Activated CD8-positive, alpha-beta T cell treated with anti-CD3 and anti-CD28 coated beads, Interleukin-2, amount 10 ng/mL, durations not matched to agents 7 days and 5 days (primary cell): ENCODE data around the gene HBE1. TPM values are rescaled to one million over a fixed set of nuclear protein-coding genes. Genes with fewer than 3 reads are reported as not detected.

Experiments
- ATAC-seq: fragments of 150-1000 bp; cut with Tn5 transposase; one replicate; pipeline ENCODE4 v1.10.0; 2021; ENCODE audit warnings: moderate library complexity
- CTCF ChIA-PET: fragments of 350-600 bp; sonication (Branson Sonifier 250); formaldehyde crosslinking; loops from one replicate; lab custom pipeline; 2021; ENCODE audit warnings: antibody characterized with exemption; lab: Charles Lee
- POLR2A ChIA-PET: fragments of 350-600 bp; sonication (Branson Sonifier 250); formaldehyde crosslinking; loops from one replicate; lab custom pipeline; 2021; ENCODE audit warnings: antibody characterized with exemption; lab: Charles Lee
- DNase-seq: peaks from one replicate; pipeline ENCODE4 v3.0.0-alpha.2; 2020
- H3K27ac Mint-ChIP-seq: one replicate; pipeline ENCODE4 v1.8.0; 2021; ENCODE audit warnings: mild to moderate bottlenecking, mixed read lengths
- H3K27me3 Mint-ChIP-seq: one replicate; pipeline ENCODE4 v1.8.0; 2021; ENCODE audit warnings: low read depth, mixed read lengths
- H3K36me3 Mint-ChIP-seq: one replicate; pipeline ENCODE4 v1.8.0; 2021; ENCODE audit warnings: low read depth, mixed read lengths
- H3K4me1 Mint-ChIP-seq: one replicate; pipeline ENCODE4 v1.8.0; 2021; ENCODE audit warnings: low read depth, mixed read lengths
- H3K4me3 Mint-ChIP-seq: one replicate; pipeline ENCODE4 v1.8.0; 2021; ENCODE audit warnings: mild to moderate bottlenecking, mixed read lengths
- H3K9me3 Mint-ChIP-seq: one replicate; pipeline ENCODE4 v1.8.0; 2022; ENCODE audit warnings: mixed read lengths; ENCODE audit not compliant: insufficient read depth
- total RNA-seq, 2 experiments: library from RNA; stranded (reverse); gene quantifications; one replicate each; pipeline ENCODE4 v1.2.3, GENCODE V29; 2021

Gene HBE1
- total RNA-seq, 2 experiments from 2014 or later: not detected

DNA sequence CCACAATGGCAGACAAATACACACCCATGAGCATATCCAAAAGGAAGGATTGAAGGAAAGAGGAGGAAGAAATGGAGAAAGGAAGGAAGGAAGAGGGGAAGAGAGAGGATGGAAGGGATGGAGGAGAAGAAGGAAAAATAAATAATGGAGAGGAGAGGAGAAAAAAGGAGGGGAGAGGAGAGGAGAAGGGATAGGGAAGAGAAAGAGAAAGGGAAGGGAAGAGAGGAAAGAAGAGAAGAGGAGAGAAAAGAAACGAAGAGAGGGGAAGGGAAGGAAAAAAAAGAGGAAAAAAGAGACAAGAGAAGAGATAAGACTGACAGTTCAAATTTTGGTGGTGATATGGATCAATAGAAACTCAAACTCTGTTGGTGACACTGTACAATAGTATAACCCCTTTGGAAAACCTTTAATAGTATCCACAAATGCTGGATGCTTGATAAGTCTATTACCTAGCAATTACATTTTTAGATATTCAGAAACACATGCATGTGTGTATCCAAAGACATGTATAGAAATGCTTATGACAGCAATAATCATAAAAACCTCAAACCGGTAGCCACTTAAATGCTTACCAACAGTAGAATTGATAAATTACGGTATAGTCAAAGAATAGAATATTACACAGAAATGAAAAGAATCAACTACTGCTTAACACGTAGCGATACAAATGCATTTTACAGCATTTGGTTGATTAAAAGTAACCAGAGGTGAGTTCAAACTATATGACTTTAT, 34.2 kb downstream of the HBE1 start:
- Mint-ChIP-seq H3K4me1 (peaks cover 8% of the 10 kb centered on the region), H3K4me3 (no peak overlapping the region), H3K27me3 (peaks cover 10% of the 10 kb centered on the region), H3K27ac (no peak overlapping the region), H3K9me3 (no peaks in the 10 kb centered on the region), H3K36me3 (no peaks in the 10 kb centered on the region)
- POLR2A ChIA-PET: no interaction called here
- ATAC-seq (no peak), DNase-seq (no peak)
- CTCF ChIA-PET: no interaction called here

- DNase-seq (no peak), ATAC-seq (peak; percentile 19)
- CTCF ChIA-PET: no interaction called here
- Mint-ChIP-seq H3K27ac (no peak within 1 kb of the TSS), H3K36me3 (no peaks in the 10 kb centered on the region), H3K4me3 (no peak within 1 kb of the TSS), H3K9me3 (no peaks in the 10 kb centered on the region), H3K4me1 (peaks cover 8% of the 10 kb centered on the region), H3K27me3 (peaks cover 10% of the 10 kb centered on the region)
- POLR2A ChIA-PET: no interaction called here
Measured at GRCh38 chr11:5234381-5234834, 35.3 kb downstream of the HBE1 start, which contains the start of gene HBD. HBD (minus strand) TSS chr11:5234483; CDS start chr11:5234433, 50 bp downstream.

GRCh38 chr11:5233307-5233706, 36.4 kb downstream of the HBE1 start:
- no peak for ATAC-seq
- Mint-ChIP-seq H3K27ac (no peak overlapping the region), H3K4me3 (no peak overlapping the region), H3K27me3 (peaks cover 10% of the 10 kb centered on the region), H3K36me3 (no peaks in the 10 kb centered on the region), H3K4me1 (peaks cover 8% of the 10 kb centered on the region), H3K9me3 (no peaks in the 10 kb centered on the region)
- CTCF ChIA-PET: no interaction called here
- POLR2A ChIA-PET: no interaction called here
- DNase-seq: no peak

DNA sequence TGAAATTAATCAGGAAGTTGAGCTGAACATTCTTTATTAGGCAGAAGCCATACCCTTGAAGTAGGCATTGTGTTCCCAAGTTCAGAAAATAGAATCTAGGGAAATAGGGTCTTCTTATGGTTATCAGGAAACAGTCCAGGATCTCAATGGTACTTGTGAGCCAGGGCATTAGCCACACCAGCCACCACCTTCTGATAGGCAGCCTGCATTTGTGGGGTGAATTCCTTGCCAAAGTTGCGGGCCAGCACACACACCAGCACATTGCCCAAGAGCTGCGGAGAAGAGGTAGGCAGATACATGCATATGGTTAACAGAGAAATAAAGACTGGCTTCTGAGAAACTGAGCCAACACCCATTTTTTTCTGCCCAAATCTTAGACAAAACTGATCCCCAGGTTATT, 36.9 kb downstream of the HBE1 start:
- peaks cover 8% of the 10 kb centered on the region for H3K4me1 Mint-ChIP-seq
- H3K36me3 Mint-ChIP-seq: no peaks in the 10 kb centered on the region
- ATAC-seq: no peak

GRCh38 chr11:5232176-5232575, 37.6 kb downstream of the HBE1 start:
- ChIA-PET POLR2A (no interaction called here), CTCF (no interaction called here)
- DNase-seq (no peak), ATAC-seq (no peak)
- no peaks in the 10 kb centered on the region for H3K9me3 Mint-ChIP-seq
- no peaks in the 10 kb centered on the region for H3K36me3 Mint-ChIP-seq
- H3K27me3 Mint-ChIP-seq: peaks cover 8% of the 10 kb centered on the region
- no peak overlapping the region for H3K27ac Mint-ChIP-seq
- H3K4me3 Mint-ChIP-seq: no peak overlapping the region
- H3K4me1 Mint-ChIP-seq: peaks cover 8% of the 10 kb centered on the region

More for the DNA sequence above, 36.9 kb downstream of the HBE1 start:
- no peak overlapping the region for H3K4me3 Mint-ChIP-seq
- CTCF ChIA-PET: no interaction called here
- H3K27ac Mint-ChIP-seq: no peak overlapping the region
- DNase-seq: no peak
- POLR2A ChIA-PET: no interaction called here
- peaks cover 10% of the 10 kb centered on the region for H3K27me3 Mint-ChIP-seq
- H3K9me3 Mint-ChIP-seq: no peaks in the 10 kb centered on the region

- CTCF ChIA-PET: no interaction called here
- Mint-ChIP-seq H3K9me3 (no peaks in the 10 kb centered on the region), H3K27me3 (peaks cover 3% of the 10 kb centered on the region), H3K36me3 (no peaks in the 10 kb centered on the region), H3K4me1 (peaks cover 8% of the 10 kb centered on the region), H3K4me3 (no peak overlapping the region), H3K27ac (no peak overlapping the region)
- POLR2A ChIA-PET: no interaction called here
- ATAC-seq (no peak), DNase-seq (no peak)
Measured at GRCh38 chr11:5231111-5231510, 38.6 kb downstream of the HBE1 start.

- ChIA-PET POLR2A (no interaction called here), CTCF (no interaction called here)
- H3K4me3 Mint-ChIP-seq: no peak overlapping the region
- peaks cover 8% of the 10 kb centered on the region for H3K4me1 Mint-ChIP-seq
- DNase-seq (no peak), ATAC-seq (no peak)
- H3K27ac Mint-ChIP-seq: no peak overlapping the region
- no peaks in the 10 kb centered on the region for H3K9me3 Mint-ChIP-seq
- no peaks in the 10 kb centered on the region for H3K36me3 Mint-ChIP-seq
- H3K27me3 Mint-ChIP-seq: peaks cover 2% of the 10 kb centered on the region
Measured at GRCh38 chr11:5230266-5230665, 39.5 kb downstream of the HBE1 start.

- Mint-ChIP-seq H3K36me3 (no peaks in the 10 kb centered on the region), H3K4me1 (peaks cover 8% of the 10 kb centered on the region), H3K27me3 (no peaks in the 10 kb centered on the region), H3K4me3 (no peak overlapping the region), H3K9me3 (no peaks in the 10 kb centered on the region), H3K27ac (no peak overlapping the region)
- DNase-seq (no peak), ATAC-seq (no peak)
- POLR2A ChIA-PET: no interaction called here
- CTCF ChIA-PET: no interaction called here
Measured at GRCh38 chr11:5229796-5230195, 39.9 kb downstream of the HBE1 start.

DNA sequence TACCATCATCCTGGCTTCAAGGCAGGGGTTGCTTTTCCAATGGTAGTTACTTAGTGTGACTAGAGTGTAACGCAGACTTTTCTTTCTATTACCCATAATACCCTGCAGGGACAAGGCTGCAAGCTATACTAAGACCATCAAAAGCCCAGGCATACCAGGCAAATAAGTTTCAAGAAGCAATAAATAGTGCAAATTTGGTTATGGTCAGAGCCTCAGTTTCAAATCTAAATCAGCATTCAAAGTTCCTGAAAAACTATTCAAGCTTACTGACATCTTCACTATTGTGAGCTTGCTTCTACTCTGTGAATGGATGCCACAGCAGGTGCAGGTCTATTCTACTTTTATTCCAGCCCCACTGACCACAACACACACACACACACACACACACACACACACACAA, 40.4 kb downstream of the HBE1 start:
- ChIA-PET CTCF (no interaction called here), POLR2A (no interaction called here)
- Mint-ChIP-seq H3K9me3 (no peaks in the 10 kb centered on the region), H3K4me1 (peaks cover 5% of the 10 kb centered on the region), H3K36me3 (no peaks in the 10 kb centered on the region), H3K27ac (no peak overlapping the region), H3K4me3 (no peak overlapping the region), H3K27me3 (no peaks in the 10 kb centered on the region)
- ATAC-seq (no peak), DNase-seq (no peak)

GRCh38 chr11:5228124-5228523, 41.6 kb downstream of the HBE1 start:
- Mint-ChIP-seq H3K4me3 (no peak overlapping the region), H3K36me3 (no peaks in the 10 kb centered on the region), H3K4me1 (no peaks in the 10 kb centered on the region), H3K27me3 (no peaks in the 10 kb centered on the region), H3K9me3 (no peaks in the 10 kb centered on the region), H3K27ac (no peak overlapping the region)
- no peak for DNase-seq
- POLR2A ChIA-PET: no interaction called here
- CTCF ChIA-PET: no interaction called here
- ATAC-seq: no peak

DNA sequence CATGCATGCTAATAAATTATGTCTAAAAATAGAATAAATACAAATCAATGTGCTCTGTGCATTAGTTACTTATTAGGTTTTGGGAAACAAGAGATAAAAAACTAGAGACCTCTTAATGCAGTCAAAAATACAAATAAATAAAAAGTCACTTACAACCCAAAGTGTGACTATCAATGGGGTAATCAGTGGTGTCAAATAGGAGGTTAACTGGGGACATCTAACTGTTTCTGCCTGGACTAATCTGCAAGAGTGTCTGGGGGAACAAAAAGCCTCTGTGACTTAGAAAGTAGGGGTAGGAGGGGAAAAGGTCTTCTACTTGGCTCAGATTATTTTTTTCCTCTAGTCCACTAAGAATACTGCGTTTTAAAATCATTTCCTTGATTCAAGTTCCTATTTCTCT, 42.1 kb downstream of the HBE1 start:
- ATAC-seq (no peak), DNase-seq (no peak)
- Mint-ChIP-seq H3K27me3 (no peaks in the 10 kb centered on the region), H3K27ac (no peak overlapping the region), H3K9me3 (no peaks in the 10 kb centered on the region), H3K36me3 (no peaks in the 10 kb centered on the region), H3K4me3 (no peak overlapping the region), H3K4me1 (no peaks in the 10 kb centered on the region)
- ChIA-PET POLR2A (no interaction called here), CTCF (no interaction called here)

GRCh38 chr11:5226732-5227310, 42.9 kb downstream of the HBE1 start, which contains the start of gene HBB:
HBB (minus strand) TSS chr11:5227071; CDS start chr11:5227021, 50 bp downstream.
- Mint-ChIP-seq H3K27ac (no peak within 1 kb of the TSS), H3K9me3 (no peaks in the 10 kb centered on the region), H3K36me3 (no peaks in the 10 kb centered on the region), H3K4me3 (no peak within 1 kb of the TSS), H3K4me1 (no peaks in the 10 kb centered on the region), H3K27me3 (no peaks in the 10 kb centered on the region)
- DNase-seq (no peak), ATAC-seq (no peak)
- ChIA-PET POLR2A (no interaction called here), CTCF (no interaction called here)
